GM23338 (cell line): ENCODE measurements around the gene CDAN1. TPM values are rescaled to one million over a fixed set of nuclear protein-coding genes. Genes with fewer than 3 reads are reported as not detected.

Experiments used
- ATAC-seq: fragments of 200-7000 bp; cut with Tn5 transposase; 3 replicates; pipeline ENCODE4 v1.9.1; 2020
- DNase-seq: peaks from one replicate; pipeline ENCODE4 v3.0.0-alpha.2; 2015; ENCODE audit warnings: low spot score
- H2AFZ ChIP-seq: fragments of 200-600 bp; sonication (generic); 2 replicates; pipeline ENCODE4 v1.8.0; 2016; ENCODE audit warnings: antibody characterized with exemption, mild to moderate bottlenecking, moderate library complexity
- H3F3A ChIP-seq: fragments of 200-600 bp; sonication (generic); replicated peaks from 2 replicates; pipeline ENCODE4 v1.8.0; 2017; ENCODE audit warnings: antibody characterized with exemption, mixed run types, low read depth
- H3K27ac ChIP-seq: fragments of 200-600 bp; sonication (generic); 2 replicates; pipeline ENCODE4 v1.6.1; 2016; ENCODE audit warnings: low read depth
- H3K27me3 ChIP-seq: fragments of 200-600 bp; sonication (generic); 2 replicates; pipeline ENCODE4 v1.8.0; 2016; ENCODE audit warnings: mild to moderate bottlenecking, mixed run types, moderate library complexity; ENCODE audit not compliant: insufficient read depth
- H3K36me3 ChIP-seq: fragments of 200-600 bp; sonication (generic); 2 replicates; pipeline ENCODE4 v1.8.0; 2016; ENCODE audit warnings: mild to moderate bottlenecking; ENCODE audit not compliant: insufficient read depth
- H3K4me1 ChIP-seq: fragments of 200-600 bp; sonication (generic); 2 replicates; pipeline ENCODE4 v1.8.0; 2016; ENCODE audit warnings: mild to moderate bottlenecking, moderate library complexity; ENCODE audit not compliant: insufficient read depth
- H3K4me2 ChIP-seq: fragments of 200-600 bp; sonication (generic); 2 replicates; pipeline ENCODE4 v1.7.1; 2017; ENCODE audit warnings: mixed run types
- H3K4me3 ChIP-seq: fragments of 200-600 bp; sonication (generic); 2 replicates; pipeline ENCODE4 v1.6.1; 2016; ENCODE audit warnings: mixed run types
- H3K79me2 ChIP-seq: fragments of 200-600 bp; sonication (generic); replicated peaks from 2 replicates; pipeline ENCODE4 v1.8.0; 2017; ENCODE audit warnings: mild to moderate bottlenecking; ENCODE audit not compliant: insufficient read depth
- H3K9me2 ChIP-seq: fragments of 200-600 bp; sonication (generic); 2 replicates; pipeline ENCODE4 v1.8.0; 2017; ENCODE audit not compliant: insufficient read depth
- H4K20me1 ChIP-seq: fragments of 200-600 bp; sonication (generic); replicated peaks from 2 replicates; pipeline ENCODE4 v1.8.0; 2017; ENCODE audit warnings: mild to moderate bottlenecking; ENCODE audit not compliant: insufficient read depth
- H3K27ac Mint-ChIP-seq: 2 replicates; pipeline ENCODE4 v1.8.0; 2020; ENCODE audit warnings: inconsistent platforms, mild to moderate bottlenecking, moderate library complexity, mixed read lengths
- H3K27me3 Mint-ChIP-seq: 3 replicates; pipeline ENCODE4 v1.8.0; 2022; ENCODE audit warnings: low read depth, mild to moderate bottlenecking, moderate library complexity, mixed read lengths, inconsistent platforms; ENCODE audit not compliant: insufficient read depth, poor library complexity
- H3K36me3 Mint-ChIP-seq: 3 replicates; pipeline ENCODE4 v1.8.0; 2021; ENCODE audit warnings: low read depth, mild to moderate bottlenecking, inconsistent platforms, moderate library complexity, mixed read lengths
- H3K4me1 Mint-ChIP-seq: 3 replicates; pipeline ENCODE4 v1.8.0; 2020; ENCODE audit warnings: mild to moderate bottlenecking, inconsistent platforms, mixed read lengths
- H3K4me3 Mint-ChIP-seq: 3 replicates; pipeline ENCODE4 v1.8.0; 2021; ENCODE audit warnings: moderate library complexity, mild to moderate bottlenecking, inconsistent platforms, mixed read lengths
- H3K9me3 Mint-ChIP-seq: 3 replicates; pipeline ENCODE4 v1.8.0; 2020; ENCODE audit warnings: moderate library complexity, mild to moderate bottlenecking, inconsistent platforms, mixed read lengths
- CREB1 ChIP-seq: fragments of 250-450 bp; sonication (Bioruptor Pico); IDR thresholded peaks from 2 replicates; pipeline ENCODE4 v1.5.0; 2020; ENCODE audit warnings: low read depth, mild to moderate bottlenecking, moderate library complexity
- EZH2 ChIP-seq: fragments of 200-600 bp; sonication (generic); IDR thresholded peaks from one replicate; pipeline ENCODE4 v1.8.0; 2017; ENCODE audit warnings: antibody characterized with exemption, mild to moderate bottlenecking, low read depth; ENCODE audit not compliant: unreplicated experiment
- JUNB ChIP-seq: IDR thresholded peaks from one replicate; pipeline ENCODE4 v1.6.1; 2016; ENCODE audit warnings: antibody characterized with exemption; ENCODE audit not compliant: unreplicated experiment
- NANOG ChIP-seq: IDR thresholded peaks from 2 replicates; pipeline ENCODE4 v1.6.1; 2016; ENCODE audit warnings: antibody characterized with exemption, borderline replicate concordance
- POLR2AphosphoS5 ChIP-seq: IDR thresholded peaks from 2 replicates; pipeline ENCODE4 v1.6.1; 2016; ENCODE audit warnings: antibody characterized with exemption, low read depth
- STAT1 ChIP-seq: IDR thresholded peaks from one replicate; pipeline ENCODE4 v1.6.1; 2016; ENCODE audit warnings: antibody characterized with exemption; ENCODE audit not compliant: unreplicated experiment
- ZNF114 ChIP-seq: fragments of 250-450 bp; sonication (Bioruptor Pico); IDR thresholded peaks from 2 replicates; pipeline ENCODE4 v1.5.0; 2020; ENCODE audit warnings: mild to moderate bottlenecking, moderate library complexity
- ZNF331 ChIP-seq: fragments of 250-450 bp; sonication (Bioruptor Pico); IDR thresholded peaks from 2 replicates; pipeline ENCODE4 v1.5.0; 2020; ENCODE audit warnings: low read depth, mild to moderate bottlenecking, moderate library complexity
- polyA plus RNA-seq: library from polyadenylated mRNA; unstranded; fragments of >200 nt; fragmentation: Nextera tagmentation; extraction: Ambion mirVana; gene quantifications from 2 replicates; pipeline ENCODE4 v1.2.1, GENCODE V29; 2016
- total RNA-seq: library from RNA; depleted of rRNA; stranded (reverse); fragments of >200 nt; shearing (Covaris generic); gene quantifications from 2 replicates; pipeline ENCODE4 v1.2.3, GENCODE V29; 2014
- TF ChIP-seq, protein P1 (sequence below): IDR thresholded peaks from one replicate; pipeline ENCODE4 v1.6.1; 2018; ENCODE audit warnings: antibody characterized with exemption; ENCODE audit not compliant: unreplicated experiment
- TF ChIP-seq, protein P2 (sequence below): fragments of 250-450 bp; sonication (Bioruptor Pico); IDR thresholded peaks from 2 replicates; pipeline ENCODE4 v1.5.0; 2020; ENCODE audit warnings: mild to moderate bottlenecking, moderate library complexity

CDAN1 gene
- total and polyA plus RNA-seq, 2 experiments from 2014 or later: 6.0 to 14.7 TPM

DNA sequence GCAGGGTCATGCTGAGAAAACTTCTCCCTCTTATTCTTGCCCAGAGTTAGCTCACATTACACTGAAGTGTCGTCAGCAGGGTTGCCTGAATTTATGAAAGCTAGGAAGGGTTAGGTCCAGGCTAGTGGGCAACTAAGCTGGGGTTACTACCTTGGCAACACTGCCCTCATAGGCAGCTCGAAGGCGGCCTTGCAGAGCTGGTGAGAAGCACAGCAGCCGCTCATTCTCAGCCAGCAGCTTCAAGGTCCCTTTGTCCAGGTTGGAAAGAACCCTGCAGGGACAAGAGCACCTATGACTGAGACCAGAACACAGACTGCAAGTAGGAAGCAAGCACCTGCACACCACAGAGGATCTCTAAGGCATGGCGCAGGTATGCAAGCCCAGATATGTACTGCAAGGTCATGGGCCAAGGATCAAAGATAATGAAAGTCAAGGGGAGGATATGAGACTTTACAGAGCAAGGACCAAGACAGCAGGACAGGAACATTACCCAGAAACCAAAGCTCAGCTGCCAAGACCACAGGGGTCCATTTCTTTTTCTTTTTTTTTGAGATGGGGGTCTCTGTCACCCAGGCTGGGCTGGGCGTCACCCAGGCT lies 2.8 kb downstream of the CDAN1 start (continued):
- TF ChIP-seq STAT1 (no peak), EZH2 (no peak), ZNF331 (no peak), JUNB (no peak), POLR2AphosphoS5 (no peak), CREB1 (CRISPR knock-in tag) (no peak)
- TF ChIP-seq, protein P1, sequence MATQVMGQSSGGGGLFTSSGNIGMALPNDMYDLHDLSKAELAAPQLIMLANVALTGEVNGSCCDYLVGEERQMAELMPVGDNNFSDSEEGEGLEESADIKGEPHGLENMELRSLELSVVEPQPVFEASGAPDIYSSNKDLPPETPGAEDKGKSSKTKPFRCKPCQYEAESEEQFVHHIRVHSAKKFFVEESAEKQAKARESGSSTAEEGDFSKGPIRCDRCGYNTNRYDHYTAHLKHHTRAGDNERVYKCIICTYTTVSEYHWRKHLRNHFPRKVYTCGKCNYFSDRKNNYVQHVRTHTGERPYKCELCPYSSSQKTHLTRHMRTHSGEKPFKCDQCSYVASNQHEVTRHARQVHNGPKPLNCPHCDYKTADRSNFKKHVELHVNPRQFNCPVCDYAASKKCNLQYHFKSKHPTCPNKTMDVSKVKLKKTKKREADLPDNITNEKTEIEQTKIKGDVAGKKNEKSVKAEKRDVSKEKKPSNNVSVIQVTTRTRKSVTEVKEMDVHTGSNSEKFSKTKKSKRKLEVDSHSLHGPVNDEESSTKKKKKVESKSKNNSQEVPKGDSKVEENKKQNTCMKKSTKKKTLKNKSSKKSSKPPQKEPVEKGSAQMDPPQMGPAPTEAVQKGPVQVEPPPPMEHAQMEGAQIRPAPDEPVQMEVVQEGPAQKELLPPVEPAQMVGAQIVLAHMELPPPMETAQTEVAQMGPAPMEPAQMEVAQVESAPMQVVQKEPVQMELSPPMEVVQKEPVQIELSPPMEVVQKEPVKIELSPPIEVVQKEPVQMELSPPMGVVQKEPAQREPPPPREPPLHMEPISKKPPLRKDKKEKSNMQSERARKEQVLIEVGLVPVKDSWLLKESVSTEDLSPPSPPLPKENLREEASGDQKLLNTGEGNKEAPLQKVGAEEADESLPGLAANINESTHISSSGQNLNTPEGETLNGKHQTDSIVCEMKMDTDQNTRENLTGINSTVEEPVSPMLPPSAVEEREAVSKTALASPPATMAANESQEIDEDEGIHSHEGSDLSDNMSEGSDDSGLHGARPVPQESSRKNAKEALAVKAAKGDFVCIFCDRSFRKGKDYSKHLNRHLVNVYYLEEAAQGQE: no peak

DNA sequence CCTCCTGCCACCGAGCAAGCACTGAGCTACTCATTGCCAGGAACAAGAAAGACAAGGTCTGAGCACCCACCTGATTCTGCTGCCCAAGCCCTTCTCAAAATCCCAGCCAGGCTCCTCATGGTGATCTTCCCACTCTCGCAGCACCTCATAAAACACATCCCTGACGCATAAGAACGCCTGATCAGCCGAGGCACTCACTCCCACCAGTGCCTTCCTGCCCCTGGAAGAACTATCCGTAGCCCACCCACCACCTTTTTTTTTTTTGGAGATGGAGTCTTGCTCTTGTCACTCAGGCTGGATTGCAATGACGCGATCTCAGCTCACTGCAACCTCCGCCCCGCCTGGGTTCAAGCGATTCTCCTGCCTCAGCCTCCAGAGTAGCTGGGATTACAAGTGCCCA lies 3.9 kb downstream of the CDAN1 start:
- Mint-ChIP-seq H3K36me3 (peaks cover 57% of the 10 kb centered on the region), H3K9me3 (no peaks in the 10 kb centered on the region), H3K4me1 (peaks cover 29% of the 10 kb centered on the region), H3K4me3 (no peak overlapping the region), H3K27me3 (peaks cover 6% of the 10 kb centered on the region), H3K27ac (no peak overlapping the region)
- Histone ChIP-seq H3K4me3 (no peak overlapping the region), H3K9me2 (no peaks in the 10 kb centered on the region), H3K36me3 (peaks cover 19% of the 10 kb centered on the region), H3K4me2 (no peak overlapping the region), H3K79me2 (0 out of 2 replicates have a peak, but pooled peaks cover 3% of the 10 kb centered on the region), H2AFZ (no peak overlapping the region), H3F3A (0 out of 2 replicates have a peak, but pooled peaks cover 4% of the 10 kb centered on the region), H4K20me1 (no peaks in the 10 kb centered on the region; the same call in none of the 2 replicates), H3K27me3 (no peaks in the 10 kb centered on the region), H3K27ac (no peak overlapping the region), H3K4me1 (peaks cover 6% of the 10 kb centered on the region; the same call in 1 of the 2 replicates)
- DNase-seq (no peak), ATAC-seq (no peak)
- TF ChIP-seq ZNF114 (CRISPR knock-in tag) (no peak), NANOG (no peak), CREB1 (CRISPR knock-in tag) (no peak), STAT1 (no peak)
- TF ChIP-seq, protein P2, sequence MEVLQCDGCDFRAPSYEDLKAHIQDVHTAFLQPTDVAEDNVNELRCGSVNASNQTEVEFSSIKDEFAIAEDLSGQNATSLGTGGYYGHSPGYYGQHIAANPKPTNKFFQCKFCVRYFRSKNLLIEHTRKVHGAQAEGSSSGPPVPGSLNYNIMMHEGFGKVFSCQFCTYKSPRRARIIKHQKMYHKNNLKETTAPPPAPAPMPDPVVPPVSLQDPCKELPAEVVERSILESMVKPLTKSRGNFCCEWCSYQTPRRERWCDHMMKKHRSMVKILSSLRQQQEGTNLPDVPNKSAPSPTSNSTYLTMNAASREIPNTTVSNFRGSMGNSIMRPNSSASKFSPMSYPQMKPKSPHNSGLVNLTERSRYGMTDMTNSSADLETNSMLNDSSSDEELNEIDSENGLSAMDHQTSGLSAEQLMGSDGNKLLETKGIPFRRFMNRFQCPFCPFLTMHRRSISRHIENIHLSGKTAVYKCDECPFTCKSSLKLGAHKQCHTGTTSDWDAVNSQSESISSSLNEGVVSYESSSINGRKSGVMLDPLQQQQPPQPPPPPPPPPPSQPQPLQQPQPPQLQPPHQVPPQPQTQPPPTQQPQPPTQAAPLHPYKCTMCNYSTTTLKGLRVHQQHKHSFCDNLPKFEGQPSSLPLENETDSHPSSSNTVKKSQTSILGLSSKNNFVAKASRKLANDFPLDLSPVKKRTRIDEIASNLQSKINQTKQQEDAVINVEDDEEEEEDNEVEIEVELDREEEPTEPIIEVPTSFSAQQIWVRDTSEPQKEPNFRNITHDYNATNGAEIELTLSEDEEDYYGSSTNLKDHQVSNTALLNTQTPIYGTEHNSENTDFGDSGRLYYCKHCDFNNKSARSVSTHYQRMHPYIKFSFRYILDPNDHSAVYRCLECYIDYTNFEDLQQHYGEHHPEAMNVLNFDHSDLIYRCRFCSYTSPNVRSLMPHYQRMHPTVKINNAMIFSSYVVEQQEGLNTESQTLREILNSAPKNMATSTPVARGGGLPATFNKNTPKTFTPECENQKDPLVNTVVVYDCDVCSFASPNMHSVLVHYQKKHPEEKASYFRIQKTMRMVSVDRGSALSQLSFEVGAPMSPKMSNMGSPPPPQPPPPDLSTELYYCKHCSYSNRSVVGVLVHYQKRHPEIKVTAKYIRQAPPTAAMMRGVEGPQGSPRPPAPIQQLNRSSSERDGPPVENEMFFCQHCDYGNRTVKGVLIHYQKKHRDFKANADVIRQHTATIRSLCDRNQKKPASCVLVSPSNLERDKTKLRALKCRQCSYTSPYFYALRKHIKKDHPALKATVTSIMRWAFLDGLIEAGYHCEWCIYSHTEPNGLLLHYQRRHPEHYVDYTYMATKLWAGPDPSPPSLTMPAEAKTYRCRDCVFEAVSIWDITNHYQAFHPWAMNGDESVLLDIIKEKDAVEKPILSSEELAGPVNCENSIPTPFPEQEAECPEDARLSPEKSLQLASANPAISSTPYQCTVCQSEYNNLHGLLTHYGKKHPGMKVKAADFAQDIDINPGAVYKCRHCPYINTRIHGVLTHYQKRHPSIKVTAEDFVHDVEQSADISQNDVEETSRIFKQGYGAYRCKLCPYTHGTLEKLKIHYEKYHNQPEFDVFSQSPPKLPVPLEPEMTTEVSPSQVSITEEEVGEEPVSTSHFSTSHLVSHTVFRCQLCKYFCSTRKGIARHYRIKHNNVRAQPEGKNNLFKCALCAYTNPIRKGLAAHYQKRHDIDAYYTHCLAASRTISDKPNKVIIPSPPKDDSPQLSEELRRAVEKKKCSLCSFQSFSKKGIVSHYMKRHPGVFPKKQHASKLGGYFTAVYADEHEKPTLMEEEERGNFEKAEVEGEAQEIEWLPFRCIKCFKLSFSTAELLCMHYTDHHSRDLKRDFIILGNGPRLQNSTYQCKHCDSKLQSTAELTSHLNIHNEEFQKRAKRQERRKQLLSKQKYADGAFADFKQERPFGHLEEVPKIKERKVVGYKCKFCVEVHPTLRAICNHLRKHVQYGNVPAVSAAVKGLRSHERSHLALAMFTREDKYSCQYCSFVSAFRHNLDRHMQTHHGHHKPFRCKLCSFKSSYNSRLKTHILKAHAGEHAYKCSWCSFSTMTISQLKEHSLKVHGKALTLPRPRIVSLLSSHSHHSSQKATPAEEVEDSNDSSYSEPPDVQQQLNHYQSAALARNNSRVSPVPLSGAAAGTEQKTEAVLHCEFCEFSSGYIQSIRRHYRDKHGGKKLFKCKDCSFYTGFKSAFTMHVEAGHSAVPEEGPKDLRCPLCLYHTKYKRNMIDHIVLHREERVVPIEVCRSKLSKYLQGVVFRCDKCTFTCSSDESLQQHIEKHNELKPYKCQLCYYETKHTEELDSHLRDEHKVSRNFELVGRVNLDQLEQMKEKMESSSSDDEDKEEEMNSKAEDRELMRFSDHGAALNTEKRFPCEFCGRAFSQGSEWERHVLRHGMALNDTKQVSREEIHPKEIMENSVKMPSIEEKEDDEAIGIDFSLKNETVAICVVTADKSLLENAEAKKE (CRISPR knock-in tag): no peak
